OCI-LY3 (cell line): Measurements from ENCODE around the gene NPIPB9.
"Not testable (repeated sequence)": the region's sequence is repeated elsewhere in the genome, so short reads cannot be mapped to it uniquely, and the experiment has no call there.

Source experiments
- CTCF ChIP-seq: fragments of 200-600, 300-600 bp; sonication (generic); IDR thresholded peaks from 2 replicates; pipeline ENCODE4 v1.5.1; 2014; ENCODE audit warnings: antibody characterized with exemption, low read length, low read depth
- EZH2phosphoT487 ChIP-seq: fragments of 200-600 bp; shearing (Covaris generic); IDR thresholded peaks from 2 replicates; pipeline ENCODE4 v1.6.1; 2018; ENCODE audit warnings: antibody characterized with exemption, mixed run types, low read depth

DNA sequence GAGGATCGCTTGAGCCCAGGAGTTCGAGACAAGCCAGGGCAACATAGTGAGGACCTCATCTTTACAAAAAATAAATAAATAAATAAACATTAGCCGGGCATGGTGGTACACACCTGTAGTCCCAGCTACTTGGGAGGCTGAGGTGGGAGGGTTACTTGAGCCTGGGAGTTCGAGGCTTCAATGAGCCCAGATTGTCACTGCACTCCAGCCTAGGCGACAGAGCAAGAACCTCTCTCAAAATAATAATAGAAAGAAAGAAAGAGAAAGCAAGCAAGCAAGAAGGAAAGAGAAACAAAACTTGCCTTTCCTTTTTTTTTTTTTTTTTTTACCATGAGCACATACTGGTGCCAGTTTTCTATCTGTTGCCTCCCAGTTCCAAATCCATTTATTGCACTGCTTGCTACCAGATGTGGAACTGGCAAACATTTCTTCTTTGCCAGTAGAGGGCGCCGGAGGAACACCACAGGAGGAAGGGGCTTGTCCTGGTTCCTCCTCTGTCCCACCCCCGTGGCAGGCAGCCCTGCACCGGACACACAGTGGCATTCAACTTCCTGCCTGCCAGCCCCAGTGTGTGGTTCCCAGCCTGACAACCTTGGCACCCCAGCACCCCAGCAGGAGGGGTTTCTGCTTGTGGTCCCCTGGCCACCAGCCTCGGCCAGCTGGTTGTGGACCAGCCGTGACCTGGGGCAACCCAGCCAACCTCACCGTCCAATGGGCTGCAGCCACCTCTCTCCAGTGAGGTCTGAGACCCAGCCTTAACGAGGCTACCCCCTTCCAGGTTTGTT is 50.8 kb downstream of the NPIPB9 start:
- TF ChIP-seq CTCF, EZH2phosphoT487: not testable (repeated sequence)
